Activated T-helper 17 cell treated with anti-CD3 and anti-CD28 coated beads, Interleukin-2, amount 50 U/mL, for 72 hours (primary cell): ENCODE measurements around the gene NRIP1. TPM values are rescaled to one million over a fixed set of nuclear protein-coding genes. Genes with fewer than 3 reads are reported as not detected.

Experiments
- ATAC-seq: fragments of 150-1000 bp; cut with Tn5 transposase; replicated peaks from 2 replicates; pipeline ENCODE4 v1.10.0; 2021; ENCODE audit warnings: mild to moderate bottlenecking, moderate library complexity
- H3K27ac Mint-ChIP-seq: one replicate; pipeline ENCODE4 v1.8.0; 2022; ENCODE audit warnings: mixed read lengths
- H3K27me3 Mint-ChIP-seq: one replicate; pipeline ENCODE4 v1.8.0; 2022; ENCODE audit warnings: mixed read lengths
- H3K36me3 Mint-ChIP-seq: one replicate; pipeline ENCODE4 v1.8.0; 2022; ENCODE audit warnings: low read depth, mild to moderate bottlenecking, mixed read lengths
- H3K4me1 Mint-ChIP-seq: one replicate; pipeline ENCODE4 v1.8.0; 2022; ENCODE audit warnings: mixed read lengths
- H3K4me3 Mint-ChIP-seq: one replicate; pipeline ENCODE4 v1.8.0; 2022; ENCODE audit warnings: mild to moderate bottlenecking, mixed read lengths
- H3K9me3 Mint-ChIP-seq: one replicate; pipeline ENCODE4 v1.8.0; 2022; ENCODE audit warnings: mixed read lengths
- total RNA-seq, 2 donors: library from RNA; stranded (reverse); gene quantifications; one replicate each; pipeline ENCODE4 v1.2.3, GENCODE V29; 2022

The NRIP1 gene
- total RNA-seq, 2 donors from 2014 or later: 6.9 to 7.6 TPM

DNA sequence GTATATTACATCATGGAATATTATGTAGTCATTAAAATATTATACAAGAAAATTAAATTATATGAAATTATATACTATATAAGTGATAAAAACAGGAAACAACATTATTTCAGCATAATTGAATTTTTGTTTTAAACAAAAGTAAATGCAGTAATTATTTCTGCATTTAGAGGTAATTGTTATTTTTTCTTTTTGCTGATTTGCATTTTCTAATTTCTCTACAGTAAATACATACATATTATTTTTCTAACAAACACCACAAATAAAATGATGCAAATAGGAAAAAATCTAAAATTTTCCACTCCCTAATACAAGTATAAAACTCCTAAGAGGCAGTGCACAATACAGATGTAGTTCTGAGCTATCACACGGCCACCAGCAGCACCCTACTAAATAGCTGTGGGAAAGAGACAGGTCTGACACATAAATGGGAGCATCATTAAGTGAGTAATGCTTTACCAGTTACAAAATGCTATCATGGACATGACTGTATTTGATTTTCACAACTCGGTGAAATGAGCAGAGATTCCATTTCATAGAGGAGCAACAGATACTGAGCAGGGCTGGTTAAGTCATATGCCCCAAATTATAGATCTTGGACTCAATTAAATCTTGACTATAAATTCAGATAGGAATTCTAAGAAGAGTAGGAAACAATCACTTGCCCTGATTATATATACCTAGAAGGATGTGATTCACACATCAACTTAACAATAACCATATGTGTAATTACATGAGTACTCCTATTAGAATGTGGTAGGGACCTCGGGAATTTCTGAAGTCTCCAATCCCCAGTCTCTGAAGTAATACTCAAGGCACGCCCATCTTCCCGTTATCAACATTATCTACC lies 49.0 kb downstream of the NRIP1 start:
- Mint-ChIP-seq H3K4me3 (no peak overlapping the region), H3K27me3 (no peaks in the 10 kb centered on the region)
- ATAC-seq: peak; percentile 81

DNA sequence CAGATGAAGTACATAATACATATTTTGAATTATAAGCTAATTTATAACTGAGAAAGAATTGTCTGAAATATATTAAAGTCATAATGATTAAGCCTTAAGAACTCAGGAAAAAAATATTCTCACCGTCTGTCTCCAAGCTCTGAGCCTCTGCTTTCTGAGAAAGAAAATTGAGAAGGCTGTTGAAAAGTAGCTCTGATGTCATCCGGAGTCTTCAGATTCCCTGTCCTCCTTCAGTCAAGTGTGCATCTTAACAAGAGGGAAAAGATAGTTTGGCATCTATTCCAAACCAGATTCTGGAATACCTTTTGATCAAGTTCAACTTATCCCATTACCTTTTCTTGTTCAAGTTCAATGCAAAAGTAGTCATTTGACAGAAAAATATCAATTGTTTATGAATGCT lies 50.6 kb downstream of the NRIP1 start:
- Mint-ChIP-seq H3K27me3 (no peaks in the 10 kb centered on the region), H3K9me3 (no peaks in the 10 kb centered on the region), H3K27ac (no peak overlapping the region), H3K4me3 (no peak overlapping the region), H3K4me1 (peaks cover 5% of the 10 kb centered on the region), H3K36me3 (peaks cover 9% of the 10 kb centered on the region)
- no peak for ATAC-seq

More for the DNA sequence above, 49.0 kb downstream of the NRIP1 start:
- no peak overlapping the region for H3K27ac Mint-ChIP-seq
- peaks cover 9% of the 10 kb centered on the region for H3K36me3 Mint-ChIP-seq
- H3K9me3 Mint-ChIP-seq: no peaks in the 10 kb centered on the region
- H3K4me1 Mint-ChIP-seq: peaks cover 6% of the 10 kb centered on the region

DNA sequence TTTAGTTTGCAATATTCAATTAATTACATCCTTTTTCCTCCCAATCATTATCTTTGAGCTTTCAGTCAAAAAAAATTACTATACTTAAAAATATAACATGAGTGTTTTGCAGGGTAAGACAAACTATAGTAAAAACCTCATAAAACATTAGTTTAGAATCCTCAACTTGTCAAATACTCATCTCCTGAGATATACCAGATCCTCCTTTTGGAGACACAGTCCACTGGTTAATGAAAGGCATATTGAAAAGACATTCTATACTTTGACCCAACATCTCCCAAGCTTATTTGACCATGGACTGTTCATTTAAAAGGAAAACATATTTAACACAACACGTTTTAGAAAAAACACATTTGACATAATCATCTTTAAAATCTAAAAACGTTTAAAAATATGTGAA lies 52.8 kb downstream of the NRIP1 start:
- H3K27ac Mint-ChIP-seq: no peak overlapping the region
- H3K27me3 Mint-ChIP-seq: no peaks in the 10 kb centered on the region
- peaks cover 9% of the 10 kb centered on the region for H3K36me3 Mint-ChIP-seq
- H3K4me1 Mint-ChIP-seq: peaks cover under 1% of the 10 kb centered on the region
- H3K4me3 Mint-ChIP-seq: no peak overlapping the region
- ATAC-seq: no peak
- H3K9me3 Mint-ChIP-seq: no peaks in the 10 kb centered on the region

DNA sequence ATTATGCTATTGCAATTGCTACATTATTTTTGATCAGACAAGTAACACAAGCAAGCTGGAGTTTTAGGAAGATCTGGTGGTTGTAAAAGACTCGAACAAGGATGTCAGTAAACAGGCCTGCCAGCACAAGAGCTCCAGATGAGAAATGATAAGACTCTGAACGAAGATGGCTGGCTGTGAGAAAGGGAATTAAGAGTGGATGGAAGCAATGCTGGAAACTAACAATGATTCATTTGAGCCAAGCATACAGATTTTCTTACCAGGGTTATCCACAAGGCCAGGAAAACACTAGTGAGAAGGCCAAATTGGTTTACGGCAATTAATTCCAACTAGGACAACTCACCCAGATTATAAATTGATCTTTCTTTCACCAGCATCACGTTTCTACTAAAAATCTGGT lies 54.2 kb downstream of the NRIP1 start:
- no peaks in the 10 kb centered on the region for H3K27me3 Mint-ChIP-seq
- no peak for ATAC-seq
- H3K4me3 Mint-ChIP-seq: no peak overlapping the region

DNA sequence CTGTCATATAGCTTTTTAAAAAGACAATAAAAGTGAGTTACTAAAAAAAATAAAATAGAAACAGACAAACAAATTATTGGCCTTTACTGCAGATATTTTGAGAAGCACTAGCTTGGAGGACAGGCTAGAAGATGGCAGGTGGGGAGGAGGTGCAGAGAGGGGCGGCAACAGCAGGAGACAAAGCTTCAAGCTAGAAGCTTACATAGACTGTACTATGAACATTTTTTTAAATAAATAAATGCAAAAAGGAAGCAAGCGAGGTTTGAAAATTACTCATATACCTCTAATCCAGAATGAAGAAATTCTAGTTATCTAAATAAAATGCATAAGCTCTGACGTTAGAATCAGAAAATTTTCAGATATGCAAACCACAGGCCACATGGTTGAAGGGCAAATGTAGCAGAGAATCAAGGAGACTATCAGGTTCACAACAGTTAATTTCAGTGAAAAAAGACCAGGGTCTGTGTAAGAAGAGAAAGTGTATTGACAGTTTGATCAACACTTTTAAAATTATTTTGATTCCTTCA lies 54.9 kb downstream of the NRIP1 start:
- no peak for ATAC-seq
- Mint-ChIP-seq H3K27ac (no peak overlapping the region), H3K4me3 (no peak overlapping the region), H3K36me3 (peaks cover 9% of the 10 kb centered on the region), H3K27me3 (no peaks in the 10 kb centered on the region), H3K9me3 (no peaks in the 10 kb centered on the region), H3K4me1 (peaks cover 9% of the 10 kb centered on the region)

More for the DNA sequence above, 54.2 kb downstream of the NRIP1 start:
- Mint-ChIP-seq H3K9me3 (no peaks in the 10 kb centered on the region), H3K36me3 (peaks cover 9% of the 10 kb centered on the region), H3K4me1 (peaks cover 9% of the 10 kb centered on the region), H3K27ac (no peak overlapping the region)

DNA sequence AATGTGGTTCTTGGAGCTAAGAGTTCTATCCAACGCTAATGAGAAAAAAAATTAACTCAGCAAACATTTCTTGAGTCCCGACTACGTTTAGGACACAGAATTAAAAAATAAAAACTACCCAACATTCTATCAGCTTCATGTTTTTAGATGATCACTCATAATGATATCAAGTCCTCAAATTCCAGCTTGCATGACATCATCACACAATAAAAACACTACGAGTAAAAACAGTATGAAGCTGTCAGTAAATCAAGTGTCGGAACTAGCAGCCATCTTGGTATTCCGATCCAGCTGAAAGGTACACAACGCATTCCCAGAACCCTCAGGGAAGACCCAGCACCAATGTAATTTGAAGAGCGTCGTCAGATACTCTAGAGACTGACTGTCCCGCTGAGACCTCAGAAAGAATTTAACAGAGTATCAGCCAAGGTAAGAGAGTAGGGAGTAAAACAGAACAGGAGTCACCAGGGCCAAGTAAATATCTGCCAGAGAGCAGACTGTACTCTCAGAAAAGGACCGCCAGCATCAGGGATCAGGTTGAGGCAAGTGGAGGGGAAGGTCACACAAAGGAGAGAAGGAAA lies 57.0 kb downstream of the NRIP1 start:
- Mint-ChIP-seq H3K9me3 (no peaks in the 10 kb centered on the region), H3K36me3 (no peaks in the 10 kb centered on the region), H3K4me1 (peaks cover 15% of the 10 kb centered on the region), H3K27ac (no peak overlapping the region), H3K27me3 (no peaks in the 10 kb centered on the region), H3K4me3 (no peak overlapping the region)
- no peak for ATAC-seq

DNA sequence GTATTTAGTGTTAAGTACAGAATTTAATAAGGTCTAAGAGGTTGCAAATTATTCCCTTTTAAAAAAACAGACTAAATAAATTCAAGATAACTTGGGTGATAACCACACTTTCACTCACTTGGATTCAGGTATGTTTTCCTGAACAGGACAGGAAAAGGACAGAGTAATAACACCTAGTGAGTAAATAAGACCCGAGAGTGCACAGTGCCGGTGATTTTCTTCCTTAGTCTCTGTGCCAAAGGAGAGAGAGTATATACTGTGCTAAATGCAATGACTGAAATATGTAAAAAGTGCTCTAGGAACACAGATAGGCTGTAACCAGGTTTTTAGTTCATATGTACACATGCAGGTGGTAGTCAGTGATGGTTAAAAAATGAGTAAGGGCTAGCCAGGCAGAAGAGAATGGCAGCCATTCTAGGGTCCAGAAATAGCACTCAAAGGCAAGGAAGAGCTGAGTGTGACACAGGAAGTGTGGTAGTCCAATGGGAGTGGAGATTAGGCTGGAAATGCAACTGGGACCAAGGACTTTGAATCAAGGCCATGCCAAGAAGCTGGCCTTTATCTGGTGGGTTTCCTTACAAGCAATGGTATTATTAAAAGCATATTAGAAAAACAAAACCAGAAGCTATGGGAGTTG lies 58.1 kb downstream of the NRIP1 start:
- H3K4me1 Mint-ChIP-seq: peaks cover 20% of the 10 kb centered on the region
- peak overlapping the region; percentile 4 for H3K27ac Mint-ChIP-seq
- no peak for ATAC-seq
- H3K27me3 Mint-ChIP-seq: no peaks in the 10 kb centered on the region
- H3K4me3 Mint-ChIP-seq: peak overlapping the region; percentile 16
- no peaks in the 10 kb centered on the region for H3K9me3 Mint-ChIP-seq
- no peaks in the 10 kb centered on the region for H3K36me3 Mint-ChIP-seq

DNA sequence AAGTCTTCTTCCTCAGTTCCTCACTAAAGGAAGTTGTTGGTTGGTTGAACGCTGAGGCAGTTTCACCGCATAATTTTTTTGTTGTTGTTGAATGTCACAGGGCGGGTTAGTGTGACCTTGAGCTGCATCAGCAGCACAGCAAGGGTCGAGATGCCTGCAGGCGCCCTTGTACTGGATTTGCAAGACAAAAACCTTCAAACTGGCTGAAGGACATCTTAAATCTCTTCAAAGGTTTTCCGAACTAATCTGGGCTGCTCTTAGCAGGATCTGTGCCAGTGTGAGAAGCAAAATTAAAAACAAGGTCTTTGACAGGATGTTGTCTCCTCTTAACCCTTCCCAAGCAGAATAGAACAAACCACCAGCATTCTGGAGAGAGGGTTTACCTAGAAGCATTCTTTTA lies 59.4 kb downstream of the NRIP1 start:
- Mint-ChIP-seq H3K4me1 (peaks cover 20% of the 10 kb centered on the region), H3K36me3 (no peaks in the 10 kb centered on the region), H3K9me3 (no peaks in the 10 kb centered on the region), H3K4me3 (peak overlapping the region; percentile 67), H3K27me3 (no peaks in the 10 kb centered on the region), H3K27ac (peak overlapping the region; percentile 74)
- peak; percentile 44 for ATAC-seq

DNA sequence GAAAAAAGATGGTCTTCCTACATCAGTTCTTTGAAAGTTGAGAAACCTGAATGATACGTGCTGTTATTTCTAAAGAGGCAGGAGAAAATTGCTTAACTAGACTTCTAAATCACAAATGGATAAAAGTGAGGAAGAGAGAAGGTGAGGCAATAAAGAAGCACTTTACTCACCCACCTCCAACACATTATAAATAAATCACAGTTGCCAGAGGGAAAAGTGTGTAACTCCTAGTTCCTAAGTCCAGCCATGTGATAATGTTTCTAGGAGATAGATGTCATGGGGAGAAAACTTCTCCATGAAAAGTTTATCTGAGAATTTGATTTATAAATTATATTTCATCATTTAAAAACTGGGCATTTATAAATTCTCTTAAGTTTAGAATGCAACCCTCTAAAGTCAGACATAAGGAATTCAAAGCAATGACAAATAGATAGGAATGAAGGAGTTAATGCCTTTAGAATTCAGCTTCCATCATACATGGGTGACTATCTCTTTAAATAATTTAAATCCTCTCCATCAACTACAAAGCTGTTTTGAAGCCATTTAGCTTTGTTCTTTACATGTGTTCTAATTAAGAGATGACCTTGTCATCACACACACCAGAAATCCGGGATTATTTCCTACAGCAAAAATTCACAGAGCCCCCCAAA lies 60.0 kb downstream of the NRIP1 start:
- Mint-ChIP-seq H3K36me3 (no peaks in the 10 kb centered on the region), H3K27ac (peak overlapping the region; percentile 74), H3K4me1 (peaks cover 20% of the 10 kb centered on the region), H3K9me3 (no peaks in the 10 kb centered on the region), H3K4me3 (peak overlapping the region; percentile 67), H3K27me3 (no peaks in the 10 kb centered on the region)
- ATAC-seq: no peak

DNA sequence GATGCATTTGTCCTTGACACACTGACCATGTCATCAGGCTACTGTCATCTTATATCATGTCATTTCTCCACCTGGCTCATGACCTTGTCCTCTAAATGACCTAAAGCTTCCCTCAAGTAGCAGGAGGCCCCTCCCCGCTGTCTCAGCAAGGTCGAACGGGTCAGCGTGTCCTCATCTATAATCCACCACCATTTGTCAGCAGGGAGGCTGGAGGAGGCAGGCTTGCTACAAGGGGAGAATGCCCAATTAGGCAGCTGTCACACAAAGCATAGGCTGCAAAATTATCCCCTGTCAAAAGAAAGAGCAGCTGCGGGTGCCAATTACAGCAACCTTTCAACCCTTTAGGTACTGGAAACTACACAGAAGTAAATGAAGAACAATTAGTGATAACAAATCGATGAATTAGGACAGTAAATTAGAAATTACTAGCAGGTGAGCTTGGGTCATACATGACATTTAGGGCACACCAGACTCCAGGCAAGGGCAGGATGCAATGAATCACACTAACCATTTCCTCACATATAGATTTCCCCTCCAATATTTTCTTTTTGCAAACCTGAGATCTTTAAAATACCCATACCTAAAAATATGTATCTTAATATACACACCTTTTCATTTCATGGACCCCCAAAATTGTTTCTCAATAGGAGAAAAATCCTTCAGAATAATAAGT lies 61.2 kb downstream of the NRIP1 start:
- Mint-ChIP-seq H3K4me1 (peaks cover 20% of the 10 kb centered on the region), H3K36me3 (no peaks in the 10 kb centered on the region), H3K27me3 (no peaks in the 10 kb centered on the region), H3K9me3 (no peaks in the 10 kb centered on the region), H3K27ac (peak overlapping the region; percentile 65), H3K4me3 (peak overlapping the region; percentile 25)
- ATAC-seq: peak; percentile 38

DNA sequence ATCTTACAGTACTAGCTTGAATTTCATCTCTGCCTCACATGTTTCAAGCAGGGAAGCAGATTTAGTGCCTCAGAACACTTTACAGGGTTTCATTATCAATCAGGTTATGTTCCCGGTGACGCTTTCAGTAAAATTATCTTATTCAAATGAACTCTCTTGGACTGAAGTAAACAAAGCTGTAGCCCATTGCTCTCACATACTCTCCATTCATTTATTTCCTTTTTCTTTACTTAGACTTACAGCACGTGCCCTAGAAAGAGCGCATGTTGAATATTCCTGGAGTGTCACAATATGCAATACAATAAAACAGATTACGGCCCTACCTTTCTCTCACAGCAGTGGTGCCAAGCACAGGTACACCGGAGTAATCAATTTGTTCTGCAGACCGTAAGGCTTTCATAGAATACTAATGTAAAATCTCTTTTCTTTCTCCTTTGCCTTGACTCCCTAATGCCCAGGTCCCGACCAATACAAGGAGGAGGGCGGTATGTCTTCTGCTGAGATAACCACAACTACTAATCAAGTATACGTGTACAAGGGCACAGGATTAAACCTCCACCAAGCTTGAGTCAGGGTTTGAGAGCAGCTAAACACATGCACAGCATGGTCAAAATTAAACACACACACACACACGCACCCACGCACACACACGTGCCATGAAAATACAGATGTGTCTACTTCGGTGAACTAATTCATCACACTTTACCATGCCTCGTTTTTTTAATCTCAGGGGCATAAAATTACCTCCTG lies 62.8 kb downstream of the NRIP1 start:
- Mint-ChIP-seq H3K36me3 (no peaks in the 10 kb centered on the region), H3K4me1 (peaks cover 20% of the 10 kb centered on the region), H3K9me3 (no peaks in the 10 kb centered on the region), H3K4me3 (peak overlapping the region; percentile 28), H3K27ac (no peak overlapping the region), H3K27me3 (no peaks in the 10 kb centered on the region)
- peak; percentile 62 for ATAC-seq

DNA sequence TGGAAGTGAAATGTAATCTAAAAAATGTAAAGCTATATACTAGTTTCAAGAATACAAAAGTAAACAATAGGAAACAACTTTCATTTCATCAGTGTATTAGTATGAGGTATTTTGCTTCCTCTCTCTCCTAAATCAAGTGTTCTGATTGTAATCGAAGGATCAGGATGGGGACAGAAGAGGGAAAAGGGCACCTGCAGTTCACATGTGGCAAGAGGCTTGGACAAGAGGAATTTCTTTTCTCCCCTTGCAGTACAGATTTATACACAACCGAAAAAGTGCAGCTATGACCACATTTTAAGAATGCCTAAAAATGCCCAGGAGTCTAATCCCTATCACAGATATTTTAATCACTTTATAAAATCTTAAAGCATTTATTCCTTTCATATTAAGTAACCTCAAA lies 63.7 kb downstream of the NRIP1 start:
- Mint-ChIP-seq H3K27me3 (no peaks in the 10 kb centered on the region), H3K27ac (no peak overlapping the region), H3K36me3 (no peaks in the 10 kb centered on the region), H3K4me3 (no peak overlapping the region), H3K4me1 (peaks cover 13% of the 10 kb centered on the region), H3K9me3 (no peaks in the 10 kb centered on the region)
- ATAC-seq: no peak

DNA sequence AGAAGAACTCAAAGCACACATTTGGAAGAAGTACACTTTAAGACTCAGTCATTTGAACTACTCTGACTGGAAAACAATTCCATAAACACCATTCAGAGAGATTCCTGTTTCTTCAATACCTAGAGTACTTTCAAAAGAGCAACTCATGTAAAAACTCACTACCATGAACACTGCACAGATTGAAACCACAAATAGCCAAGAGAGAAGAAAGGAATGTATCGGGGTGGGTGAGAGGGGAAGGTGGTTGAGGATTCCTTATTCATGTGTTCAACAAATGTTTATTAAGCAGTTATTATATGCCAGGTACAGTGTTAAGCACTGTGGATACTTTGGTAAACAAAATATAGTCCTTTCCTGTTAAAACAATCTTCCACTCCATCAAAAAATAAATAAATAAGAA lies 64.7 kb downstream of the NRIP1 start:
- no peak for ATAC-seq
- H3K36me3 Mint-ChIP-seq: no peaks in the 10 kb centered on the region
- H3K9me3 Mint-ChIP-seq: no peaks in the 10 kb centered on the region
- H3K27ac Mint-ChIP-seq: no peak overlapping the region
- H3K4me1 Mint-ChIP-seq: peaks cover 11% of the 10 kb centered on the region
- H3K27me3 Mint-ChIP-seq: no peaks in the 10 kb centered on the region
- no peak overlapping the region for H3K4me3 Mint-ChIP-seq
